ENCODE measurements around the gene EDA.

DNA sequence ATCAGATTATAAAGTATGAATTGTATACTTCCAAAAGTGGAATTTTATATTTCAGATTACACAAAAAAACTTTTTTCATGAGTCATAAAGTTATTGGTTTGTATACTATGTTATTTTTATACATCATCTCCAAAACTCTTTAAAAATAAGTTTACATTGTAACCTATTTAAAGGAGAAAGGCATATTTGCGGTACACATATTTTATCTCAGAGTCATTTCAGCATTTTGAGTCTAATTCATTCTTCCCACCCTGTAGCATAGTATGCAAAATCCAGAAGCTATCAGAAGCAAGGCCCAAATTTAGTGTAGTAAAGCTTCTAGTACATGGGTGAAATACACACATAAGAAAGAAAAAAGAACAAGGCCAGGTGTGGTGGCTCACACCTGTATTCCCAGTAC is 353.5 kb downstream of the EDA start:
- no peak for TF ChIP-seq POLR2A (IDR thresholded peaks at IDR 0.05)
- no peak for TF ChIP-seq EP300 (IDR thresholded peaks at IDR 0.05)
